Left renal pelvis (tissue), 4 donors: Measurements from ENCODE around the gene TIPRL. TPM values are rescaled to one million over a fixed set of nuclear protein-coding genes. Genes with fewer than 3 reads are reported as not detected.
"Not testable (repeated sequence)": the region's sequence is repeated elsewhere in the genome, so short reads cannot be mapped to it uniquely, and the experiment has no call there.

Experiments used
- DNase-seq, 4 donors: peaks; one replicate each; pipeline ENCODE4 v3.0.0-alpha.2; 2013; ENCODE audit warnings: low read depth in 4 of 4, low spot score in 3 of 4
- polyA plus RNA-seq, 4 donors: library from polyadenylated mRNA; unstranded; fragments of 120-200 nt; gene quantifications; one replicate each; pipeline ENCODE4 v1.2.1, GENCODE V29; 2013; ENCODE audit not compliant: insufficient read length in 4 of 4

The TIPRL gene
- polyA plus RNA-seq, 4 donors, result 44.4 to 58.4 (median 50.2) TPM

DNA sequence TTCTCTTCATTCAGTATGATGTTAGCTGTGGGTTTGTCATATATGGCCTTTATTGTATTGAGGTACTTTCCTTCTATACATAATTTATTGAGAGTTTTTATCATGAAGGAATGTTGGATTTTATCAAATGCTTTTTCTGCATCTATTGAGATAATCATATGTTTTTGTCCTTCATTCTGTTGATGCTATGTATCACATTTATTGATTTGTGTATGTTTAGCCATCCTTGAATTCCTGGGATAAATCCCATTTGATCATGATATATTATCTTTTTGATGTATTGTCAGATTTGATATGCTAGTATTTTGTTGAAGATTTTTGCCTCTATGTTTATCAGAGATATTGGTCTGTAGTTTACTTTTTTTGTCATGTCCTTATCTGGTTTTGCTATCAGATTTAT lies 21.1 kb upstream of the TIPRL start:
- DNase-seq, result no peak

- no peak for DNase-seq
These were observed 19.5 kb upstream of the TIPRL start for GRCh38 chr1:168159251-168159650.

DNA sequence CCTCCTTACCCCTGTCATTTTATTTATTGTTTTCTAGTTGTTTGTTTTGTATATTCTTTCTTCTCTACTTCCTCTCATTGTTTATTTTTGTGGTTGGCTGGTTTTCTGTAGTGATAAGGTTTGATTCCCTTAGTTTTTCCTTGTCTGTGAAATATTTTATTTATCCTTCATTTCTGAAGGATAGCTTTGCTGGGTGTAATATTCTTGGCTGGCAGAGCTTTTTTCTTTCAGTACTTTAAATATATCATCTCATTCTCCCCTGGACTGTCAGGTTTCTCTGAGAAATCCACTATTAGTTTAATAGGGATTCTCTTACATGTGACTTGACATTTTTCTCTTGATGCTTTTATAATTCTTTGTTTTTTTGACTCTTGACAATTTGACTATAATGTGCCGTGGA lies 18.8 kb upstream of the TIPRL start:
- no peak for DNase-seq

DNA sequence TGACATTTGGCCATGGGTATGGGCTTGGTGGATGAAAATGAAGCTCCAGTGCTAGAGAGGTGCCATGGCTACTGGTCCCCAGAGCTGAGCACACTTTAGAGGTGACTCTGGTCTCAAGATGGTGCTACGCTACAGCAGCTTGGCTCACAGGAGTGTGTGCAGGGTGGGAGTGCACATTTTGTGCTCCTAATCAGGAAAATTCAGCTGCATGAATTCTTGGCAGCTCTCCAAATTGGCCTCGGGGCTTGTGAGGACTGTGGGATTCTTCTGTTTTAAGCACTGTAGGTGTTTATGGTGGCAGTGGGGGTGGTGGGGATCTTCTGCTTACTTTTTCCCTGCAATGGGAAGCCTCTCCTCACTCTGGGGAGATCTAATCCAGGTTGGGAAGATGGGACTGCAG lies 17.3 kb upstream of the TIPRL start:
- peak in 1 of 4 donors; percentile 11 for DNase-seq

- no peak for DNase-seq
These were observed 15.1 kb upstream of the TIPRL start for GRCh38 chr1:168163670-168164069.

DNA sequence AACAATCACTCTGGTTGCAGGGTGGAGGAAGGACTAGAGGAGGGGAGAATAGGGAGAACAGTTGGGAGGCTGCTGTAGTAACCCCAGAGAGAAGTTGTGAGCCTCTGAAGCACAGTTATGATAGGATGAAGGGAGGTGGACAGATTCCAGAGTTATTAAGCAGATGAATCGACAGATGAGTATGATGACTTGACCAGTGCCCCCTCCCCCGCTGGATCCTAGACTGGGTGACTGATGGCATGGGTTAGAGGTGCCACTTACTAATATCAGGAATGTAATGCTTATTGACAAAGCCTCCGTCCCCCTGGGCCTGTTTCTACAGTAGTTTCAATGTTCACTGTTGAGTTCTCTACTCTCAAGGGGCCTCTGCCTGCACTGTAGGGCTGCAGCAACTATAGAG lies 14.0 kb upstream of the TIPRL start:
- DNase-seq, result no peak

DNA sequence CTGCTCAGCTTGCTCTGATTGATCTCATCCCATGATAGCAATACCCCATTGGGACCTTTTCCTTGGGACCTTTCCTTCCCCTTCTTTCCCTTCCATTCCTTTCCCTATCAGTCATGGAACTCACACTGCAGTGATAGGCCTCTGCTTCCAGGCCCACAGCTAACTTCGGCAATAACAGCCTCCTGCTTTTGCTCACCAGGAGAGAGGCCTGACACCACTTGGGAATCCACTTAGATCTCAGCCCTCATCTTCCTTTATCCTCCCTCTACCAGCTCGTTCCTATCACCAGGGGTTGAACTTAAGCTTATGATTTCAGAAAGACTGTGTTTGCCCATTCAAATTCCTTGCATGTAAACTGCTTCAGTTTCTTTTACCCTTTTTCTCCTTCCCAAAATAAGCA lies 11.0 kb upstream of the TIPRL start:
- no peak for DNase-seq

- DNase-seq, result no peak
These were observed 7.9 kb upstream of the TIPRL start for GRCh38 chr1:168170564-168171508.

- no peak for DNase-seq
These were observed 6.4 kb upstream of the TIPRL start for GRCh38 chr1:168172250-168172915.

DNA sequence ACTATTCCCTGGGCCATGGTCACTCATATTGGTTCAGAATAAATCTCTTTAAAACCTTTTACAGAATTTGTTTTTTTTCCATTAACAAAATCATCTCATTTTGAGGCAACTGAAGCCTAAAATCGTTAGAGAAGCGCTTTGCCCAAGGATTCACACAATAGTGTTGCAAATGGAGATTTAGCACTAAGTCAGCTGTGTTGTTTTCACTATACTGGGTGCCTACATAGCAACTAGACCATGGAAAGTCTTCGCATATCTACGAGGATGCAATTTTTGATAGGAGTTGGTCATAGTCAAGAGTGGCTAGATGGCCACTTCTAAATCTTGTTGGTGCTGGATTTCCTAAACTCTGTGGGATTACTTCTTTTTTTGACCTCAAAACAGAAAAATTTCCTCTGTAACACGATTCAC lies 530 bp upstream of the TIPRL start:
- no peak for DNase-seq

DNA sequence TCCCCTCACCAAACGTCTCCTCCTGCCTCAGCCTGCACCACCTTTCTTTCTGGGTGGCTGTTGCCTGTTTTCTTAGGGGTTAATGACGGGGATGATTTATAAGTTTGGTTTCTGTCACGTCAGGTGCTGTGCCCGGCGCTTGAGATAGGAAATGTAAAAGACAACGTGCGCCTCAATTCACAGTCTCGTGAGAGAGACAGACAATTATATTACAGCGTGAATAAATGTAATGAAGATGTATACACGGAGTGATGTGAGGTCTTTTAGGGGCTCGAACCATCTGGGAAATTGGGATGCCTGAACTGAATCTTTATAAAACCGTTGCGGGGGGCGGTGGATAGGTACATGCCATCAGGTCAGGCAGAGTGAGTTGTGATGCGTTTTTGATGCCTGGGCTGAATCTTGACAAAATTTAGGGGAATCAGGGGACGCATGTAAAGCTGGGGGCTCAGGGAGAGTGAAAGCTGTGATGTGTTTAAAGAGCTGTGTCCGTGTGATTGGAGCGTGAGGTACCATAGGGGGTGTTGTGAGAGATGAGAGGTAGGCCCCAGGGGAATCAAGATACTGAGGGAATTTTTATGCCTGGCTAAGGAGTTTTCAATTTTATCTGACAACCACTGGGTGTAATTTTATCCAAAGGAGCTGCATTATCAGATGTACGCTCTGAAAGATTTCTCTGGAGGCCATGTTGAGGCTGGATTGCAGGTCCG lies 831 bp downstream of the TIPRL start:
- no peak for DNase-seq

DNA sequence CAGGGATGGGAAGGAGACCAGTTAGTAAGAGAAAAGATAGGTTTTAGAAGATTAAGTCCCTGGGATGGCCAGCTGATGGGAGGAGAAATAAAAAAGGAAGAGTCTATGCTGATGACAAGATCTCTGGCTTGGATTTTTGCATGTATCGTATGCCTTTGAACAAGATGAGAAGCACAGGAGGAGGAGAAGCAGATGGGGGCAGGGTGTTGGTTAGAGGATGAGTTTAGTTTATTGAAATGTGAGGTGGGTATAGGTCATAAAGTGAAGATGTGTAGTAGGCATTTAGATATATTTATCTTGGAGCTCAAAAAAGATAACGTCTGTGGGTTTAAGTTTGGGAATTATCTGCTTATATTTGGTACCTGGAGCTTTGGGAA lies 1.4 kb downstream of the TIPRL start:
- no peak for DNase-seq

DNA sequence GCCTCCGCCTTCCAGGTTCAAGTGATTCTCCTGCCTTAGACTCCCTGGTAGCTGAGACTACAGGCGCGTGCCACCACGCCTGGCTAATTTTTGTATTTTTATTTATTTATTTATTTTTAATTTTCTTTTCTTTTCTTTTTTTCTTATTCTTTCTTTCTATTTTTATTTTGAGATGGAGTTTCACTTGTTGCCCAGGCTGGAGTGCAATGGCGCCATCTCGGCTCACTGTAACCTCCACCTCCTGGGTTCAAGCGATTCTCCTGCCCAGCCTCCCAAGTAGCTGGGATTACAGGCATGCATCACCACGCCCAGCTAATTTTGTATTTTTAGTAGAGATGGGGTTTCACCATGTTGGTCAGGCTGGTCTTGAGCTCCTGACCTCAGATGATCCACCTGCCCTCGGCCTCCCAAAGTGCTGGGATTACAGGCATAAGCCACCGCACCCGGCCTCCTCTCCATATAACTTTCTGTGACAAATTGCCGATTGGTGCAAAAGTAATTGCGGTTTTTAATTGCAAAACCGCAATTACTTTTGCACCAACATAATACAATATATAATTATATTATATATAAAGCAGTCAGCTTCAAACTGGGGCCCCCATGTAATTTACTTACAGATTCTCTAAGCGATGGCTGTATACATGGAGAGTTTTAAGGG lies 2.4 kb downstream of the TIPRL start:
- not testable (repeated sequence) for DNase-seq

DNA sequence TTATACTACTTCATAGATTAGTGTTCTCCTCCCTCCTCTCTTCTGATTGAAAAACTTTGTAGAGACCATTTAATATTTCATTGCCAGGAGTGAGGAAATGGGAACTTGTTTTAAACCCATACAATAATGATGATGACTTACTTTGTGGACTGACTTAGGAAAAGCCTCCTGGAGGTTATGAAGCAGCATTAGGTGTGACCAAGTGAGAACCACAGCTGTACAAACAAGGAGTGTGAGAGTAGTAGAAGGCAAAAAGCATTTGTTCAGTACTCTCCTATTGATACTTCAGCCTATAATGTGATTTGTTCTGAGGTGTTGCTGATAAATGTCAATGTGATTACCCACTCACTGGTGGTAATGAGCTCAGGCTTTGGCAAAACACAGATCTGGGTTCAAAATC lies 8.4 kb downstream of the TIPRL start:
- no peak for DNase-seq

GRCh38 chr1:168190403-168190802 lies 11.6 kb downstream of the TIPRL start:
- DNase-seq, result no peak

DNA sequence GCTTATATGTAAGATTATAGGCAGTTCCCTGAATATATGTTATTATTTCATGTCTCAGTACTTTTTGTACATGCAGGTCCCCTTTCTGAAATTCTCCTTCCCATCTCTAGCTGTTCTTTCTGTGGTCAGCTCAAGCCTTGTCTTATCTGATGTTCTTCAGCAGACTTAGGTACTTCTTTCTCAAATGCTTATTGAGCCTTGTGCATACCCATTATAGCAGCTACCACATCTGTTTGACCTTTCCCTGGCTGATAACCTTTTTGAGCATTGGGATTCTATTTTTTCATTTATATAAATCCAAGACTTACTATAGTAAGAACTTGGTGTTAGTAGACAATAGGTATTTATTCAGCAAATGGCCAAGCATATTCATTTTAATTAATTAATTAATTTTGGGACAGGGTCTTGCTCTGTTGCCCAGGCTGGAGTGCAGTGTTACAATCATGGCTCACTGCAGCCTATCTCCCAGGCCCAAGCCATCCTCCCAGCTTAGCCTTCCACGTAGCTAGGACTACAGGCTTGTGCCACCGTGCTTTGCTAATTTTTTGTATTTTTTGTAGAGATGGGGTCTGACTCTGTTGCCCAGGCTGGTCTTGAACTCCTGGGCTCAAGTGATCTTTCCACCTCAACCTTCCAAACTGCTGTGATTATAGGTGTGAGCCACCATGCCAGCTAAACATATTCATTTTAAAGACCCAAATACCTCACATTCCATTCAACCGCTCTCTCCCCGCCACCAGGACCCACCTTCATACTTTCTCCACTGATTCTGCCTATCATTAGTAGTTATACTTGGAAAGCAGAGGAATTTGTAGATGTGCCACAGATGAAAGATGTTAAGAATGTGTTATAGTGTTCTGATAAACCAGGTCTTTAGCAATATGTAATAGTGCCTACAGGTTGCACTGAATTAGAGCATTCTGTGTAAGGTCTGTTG lies 16.7 kb downstream of the TIPRL start:
- no peak for DNase-seq

- DNase-seq, result no peak
These were observed 20.3 kb downstream of the TIPRL start for GRCh38 chr1:168199056-168199455.

DNA sequence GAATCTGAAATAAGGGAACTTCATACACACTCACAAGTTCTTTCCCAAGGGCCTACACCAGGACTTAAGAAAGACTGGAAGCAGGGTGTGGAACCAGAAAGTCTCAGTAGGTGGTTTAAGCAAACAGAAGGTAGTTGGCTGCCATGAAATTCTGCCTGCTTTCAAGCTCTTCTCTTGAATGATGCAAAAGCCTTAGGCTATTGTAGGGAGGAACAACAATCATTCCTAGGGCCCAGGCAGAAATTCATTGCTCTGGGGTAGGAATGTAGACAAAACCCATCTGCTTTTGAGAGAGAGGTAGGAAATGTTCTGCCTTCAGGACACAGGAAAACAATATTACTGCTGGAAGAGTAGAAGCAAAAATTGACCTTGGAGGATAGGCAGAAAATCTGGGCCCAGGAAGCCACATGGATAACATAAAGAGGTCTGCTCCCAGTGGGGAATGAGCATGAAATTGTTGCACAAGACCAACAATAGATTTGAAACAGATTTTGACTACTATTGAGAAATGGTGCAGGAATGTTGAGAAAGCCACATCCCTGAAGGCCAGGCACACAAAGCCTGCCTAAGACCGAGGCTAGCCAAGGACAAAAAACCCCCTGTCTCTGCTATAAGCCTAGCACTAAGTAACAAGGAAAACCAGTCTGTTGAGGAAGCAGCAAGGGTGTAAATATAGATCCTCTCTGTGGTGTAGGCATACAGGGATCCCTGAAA lies 24.3 kb downstream of the TIPRL start:
- no peak for DNase-seq

GRCh38 chr1:168206111-168206510 lies 27.3 kb downstream of the TIPRL start:
- no peak for DNase-seq
